IMR-90 (cell line): ENCODE results near the gene ABHD12B. TPM values are rescaled to one million over a fixed set of nuclear protein-coding genes. Genes with fewer than 3 reads are reported as not detected.

Experiments used
- ATAC-seq: fragments of 200-7000 bp; cut with Tn5 transposase; 2 replicates; pipeline ENCODE4 v1.9.1; 2020; ENCODE audit warnings: low read depth, mild to moderate bottlenecking, moderate library complexity
- BruUV-seq: library from RNA; stranded (reverse); fragments of 400-500 nt; replicated peaks from 2 replicates; lab custom pipeline; 2021; lab: Mats Ljungman, UMichigan
- CTCF ChIA-PET: fragments of 300-600 bp; formaldehyde crosslinking; extraction: SDS; loops from one replicate; lab custom pipeline; 2021; ENCODE audit warnings: antibody characterized with exemption; lab: Yijun Ruan, JAX
- POLR2A ChIA-PET: fragments of 300-600 bp; sonication (Branson Sonifier 250); formaldehyde crosslinking; loops from one replicate; lab custom pipeline; 2022; ENCODE audit warnings: antibody characterized with exemption; ENCODE audit not compliant: unreplicated experiment; lab: Charles Lee
- DNase-seq: peaks from one replicate; pipeline ENCODE4 v3.0.0; 2013
- H2AFZ ChIP-seq: replicated peaks from 2 replicates; pipeline ENCODE3; 2013; ENCODE audit warnings: low read length, mild to moderate bottlenecking; ENCODE audit not compliant: poor library complexity
- H2AK5ac ChIP-seq: 2 replicates; pipeline ENCODE4 v1.6.1; 2013; ENCODE audit warnings: low read depth, low read length, inconsistent platforms
- H2AK9ac ChIP-seq: replicated peaks from 2 replicates; pipeline ENCODE3; 2013; ENCODE audit warnings: mild to moderate bottlenecking, low read depth, low read length, moderate library complexity; ENCODE audit not compliant: poor library complexity
- H2BK120ac ChIP-seq: 2 replicates; pipeline ENCODE4 v1.6.1; 2013; ENCODE audit warnings: low read depth, low read length, inconsistent platforms
- H2BK15ac ChIP-seq: 3 replicates; pipeline ENCODE4 v1.6.1; 2013; ENCODE audit warnings: low read depth, low read length, inconsistent platforms
- H2BK20ac ChIP-seq: 2 replicates; pipeline ENCODE4 v1.6.1; 2013; ENCODE audit warnings: low read depth, mild to moderate bottlenecking, inconsistent platforms, low read length, moderate library complexity
- H2BK5ac ChIP-seq: 2 replicates; pipeline ENCODE4 v1.6.1; 2013; ENCODE audit warnings: mild to moderate bottlenecking, low read depth, low read length, inconsistent platforms; ENCODE audit not compliant: poor library complexity, severe bottlenecking
- H3K14ac ChIP-seq: replicated peaks from 2 replicates; pipeline ENCODE4 v1.6.1; 2013; ENCODE audit warnings: low read depth, low read length, inconsistent platforms
- H3K18ac ChIP-seq: 2 replicates; pipeline ENCODE4 v1.6.1; 2013; ENCODE audit warnings: low read depth, low read length, control low read depth
- H3K23ac ChIP-seq: 2 replicates; pipeline ENCODE4 v1.6.1; 2013; ENCODE audit warnings: low read depth, low read length, inconsistent platforms
- H3K27ac ChIP-seq: 2 replicates; pipeline ENCODE4 v1.5.1; 2013; ENCODE audit warnings: mild to moderate bottlenecking, control low read depth, low read length; ENCODE audit not compliant: insufficient read depth
- H3K27me3 ChIP-seq: 2 replicates; pipeline ENCODE4 v1.6.1; 2013; ENCODE audit warnings: low read length; ENCODE audit not compliant: control insufficient read depth, insufficient read depth
- H3K36me3 ChIP-seq: 2 replicates; pipeline ENCODE4 v1.6.1; 2013; ENCODE audit warnings: low read length, mixed read lengths; ENCODE audit not compliant: control insufficient read depth, insufficient read depth
- H3K4ac ChIP-seq: 2 replicates; pipeline ENCODE4 v1.6.1; 2013; ENCODE audit warnings: low read depth, low read length, inconsistent platforms
- H3K4me1 ChIP-seq: 2 replicates; pipeline ENCODE4 v1.6.1; 2013; ENCODE audit warnings: low read length, mixed read lengths; ENCODE audit not compliant: control insufficient read depth, insufficient read depth
- H3K4me2 ChIP-seq: 2 replicates; pipeline ENCODE4 v1.6.1; 2013; ENCODE audit warnings: low read depth, mild to moderate bottlenecking, control low read depth, low read length, moderate library complexity
- H3K4me3 ChIP-seq: 2 replicates; pipeline ENCODE4 v1.5.1; 2013; ENCODE audit warnings: low read depth, mild to moderate bottlenecking, control low read depth, low read length, moderate library complexity; ENCODE audit not compliant: insufficient read depth
- H3K56ac ChIP-seq: 2 replicates; pipeline ENCODE4 v1.6.1; 2013; ENCODE audit warnings: low read length, inconsistent platforms; ENCODE audit not compliant: insufficient read depth; ENCODE audit errors: extremely low read depth
- H3K79me1 ChIP-seq, 2 experiments: 2 replicates each; pipeline ENCODE4 v1.6.1; 2013; ENCODE audit warnings: low read length in 2 of 2, inconsistent platforms in 1 of 2, low read depth in 1 of 2
- H3K9ac ChIP-seq: 2 replicates; pipeline ENCODE4 v1.6.1; 2013; ENCODE audit warnings: low read depth, low read length, control low read depth
- H3K9me1 ChIP-seq: 2 replicates; pipeline ENCODE4 v1.6.1; 2013; ENCODE audit warnings: low read length, inconsistent platforms; ENCODE audit not compliant: insufficient read depth
- H3K9me3 ChIP-seq: 2 replicates; pipeline ENCODE4 v1.6.1; 2013; ENCODE audit warnings: low read length; ENCODE audit not compliant: control insufficient read depth, insufficient read depth
- H4K20me1 ChIP-seq: 2 replicates; pipeline ENCODE4 v1.6.1; 2013; ENCODE audit warnings: low read length, inconsistent platforms; ENCODE audit not compliant: insufficient read depth
- H4K5ac ChIP-seq: 2 replicates; pipeline ENCODE4 v1.6.1; 2013; ENCODE audit warnings: mild to moderate bottlenecking, low read depth, low read length, control low read depth
- H4K8ac ChIP-seq, 2 experiments: 2 replicates each; pipeline ENCODE4 v1.6.1; 2013; ENCODE audit warnings: low read depth in 2 of 2, low read length in 2 of 2, control low read depth in 1 of 2, inconsistent platforms in 1 of 2
- H4K91ac ChIP-seq: 2 replicates; pipeline ENCODE4 v1.6.1; 2013; ENCODE audit warnings: low read depth, low read length, inconsistent platforms; ENCODE audit not compliant: insufficient read depth
- CEBPB ChIP-seq: IDR thresholded peaks from 2 replicates; pipeline ENCODE4 v1.6.1; 2012; ENCODE audit warnings: low read depth, low read length, improper control_type of control experiment
- CHD1 ChIP-seq: IDR thresholded peaks from 2 replicates; pipeline ENCODE4 v1.6.1; 2012; ENCODE audit warnings: low read depth, low read length, improper control_type of control experiment
- FOS ChIP-seq: fragments of 150-350 bp; IDR thresholded peaks from 2 replicates; pipeline ENCODE4 v1.6.1; 2016; ENCODE audit warnings: low read depth, low read length
- MAZ ChIP-seq: IDR thresholded peaks from 2 replicates; pipeline ENCODE4 v1.6.1; 2012; ENCODE audit warnings: low read depth, mild to moderate bottlenecking, low read length, improper control_type of control experiment, moderate library complexity, borderline replicate concordance
- MXI1 ChIP-seq: IDR thresholded peaks from 2 replicates; pipeline ENCODE4 v1.6.1; 2012; ENCODE audit warnings: low read depth, mild to moderate bottlenecking, low read length, moderate library complexity, borderline replicate concordance
- NFE2L2 ChIP-seq: fragments of 150-350 bp; IDR thresholded peaks from 2 replicates; pipeline ENCODE4 v1.6.1; 2016; ENCODE audit warnings: low read depth, mild to moderate bottlenecking, low read length
- RAD21 ChIP-seq: IDR thresholded peaks from 2 replicates; pipeline ENCODE4 v1.6.1; 2012; ENCODE audit warnings: low read length, improper control_type of control experiment
- RCOR1 ChIP-seq: IDR thresholded peaks from 2 replicates; pipeline ENCODE4 v1.6.1; 2012; ENCODE audit warnings: mild to moderate bottlenecking, low read length, improper control_type of control experiment; ENCODE audit not compliant: insufficient replicate concordance
- RFX5 ChIP-seq: IDR thresholded peaks from 2 replicates; pipeline ENCODE4 v1.8.0; 2012; ENCODE audit warnings: low read depth, mild to moderate bottlenecking, low read length, moderate library complexity
- SMC3 ChIP-seq: fragments of 150-350 bp; IDR thresholded peaks from 2 replicates; pipeline ENCODE4 v1.6.1; 2016; ENCODE audit warnings: low read depth, mild to moderate bottlenecking, antibody characterized with exemption, low read length, moderate library complexity
- WGBS, 2 experiments: methylation state at CpG; one replicate each; pipeline versions ENCODE4 v1.1.5 to v1.1.7; 2013; ENCODE audit warnings: missing lambda C conversion rate in 2 of 2; ENCODE audit not compliant: insufficient read length in 1 of 2; ENCODE audit errors: extremely low coverage in 2 of 2; 5-methylcytosine and 5-hydroxymethylcytosine counted together
- dilution Hi-C: fragments of 300-500 bp; cut with HindIII; formaldehyde crosslinking; loops from one replicate; pipeline ENCODE4 v1.14.3; 2018; ENCODE audit warnings: low sequenced_read_pairs; ENCODE audit not compliant: unreplicated experiment
- in situ Hi-C: fragments of 300-500 bp; cut with MboI; formaldehyde crosslinking; loops from 3 replicates; pipeline ENCODE4 v1.14.3; 2019; ENCODE audit warnings: low sequenced_read_pairs, inconsistent platforms, mixed read lengths
- intact Hi-C: fragments of 100-400 bp; cut with micrococcal nuclease; formaldehyde crosslinking; loops from 2 replicates; pipeline ENCODE4 v1.10.0; 2022
- polyA plus RNA-seq, 3 experiments: library from polyadenylated mRNA; depleted of rRNA; stranded (reverse); fragments of >200 nt; gene quantifications; 2 replicates each; pipeline ENCODE4 v1.2.3, GENCODE V29; 2012; ENCODE audit warnings: low replicate concordance in 1 of 3
- total RNA-seq: library from RNA; depleted of rRNA; stranded (reverse); fragments of >200 nt; gene quantifications from 2 replicates; pipeline ENCODE4 v1.2.3, GENCODE V29; 2012
- TF ChIP-seq, protein P1 (sequence below): fragments of 150-350 bp; IDR thresholded peaks from 2 replicates; pipeline ENCODE4 v1.6.1; 2016; ENCODE audit warnings: low read depth, mild to moderate bottlenecking, low read length, moderate library complexity, borderline replicate concordance
- TF ChIP-seq, protein P2 (sequence below): conservative IDR thresholded peaks from 2 replicates; pipeline ENCODE4 v1.5.1; 2012; ENCODE audit warnings: mild to moderate bottlenecking, low read depth, low read length, improper control_type of control experiment

Gene ABHD12B
- total and polyA plus RNA-seq, 2 of the 4 experiments (the other 2 are of a cell fraction), result 0.18 TPM; not detected in 1

DNA sequence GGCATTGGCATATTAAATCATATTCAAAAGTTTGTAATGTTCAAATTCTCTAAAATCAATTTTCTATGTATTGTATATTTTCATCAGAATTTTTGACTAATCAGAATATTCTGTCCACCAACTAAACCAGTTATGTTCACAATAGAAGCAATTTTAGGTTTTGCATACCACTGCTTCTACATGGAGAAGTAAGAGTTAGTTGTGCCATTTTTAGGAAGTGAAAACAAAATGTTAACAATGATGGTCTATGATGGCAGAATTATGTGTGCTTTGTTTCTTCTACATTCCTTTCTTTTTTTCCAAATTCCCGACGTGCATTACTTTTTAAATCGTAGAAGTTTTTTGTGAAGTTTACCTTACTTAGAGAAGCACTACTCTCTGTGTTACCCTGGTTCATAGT, 29.5 kb downstream of the ABHD12B start:
- Histone ChIP-seq H3K4me1 (no peaks in the 10 kb centered on the region), H4K20me1 (no peaks in the 10 kb centered on the region), H2AK9ac (no peak overlapping the region), H2BK20ac (no peak overlapping the region), H3K27me3 (no peaks in the 10 kb centered on the region), H3K18ac (no peak overlapping the region), H3K9me3 (peaks cover 3% of the 10 kb centered on the region; the same call in 1 of the 2 replicates), H3K14ac (no peak overlapping the region), H2AFZ (no peak overlapping the region), H3K4me2 (no peak overlapping the region), H4K8ac (no peak overlapping the region), H3K4me3 (no peak overlapping the region), H2BK15ac (no peak overlapping the region), H3K9ac (no peak overlapping the region), H2BK5ac (no peak overlapping the region), H2BK120ac (no peak overlapping the region), H3K4ac (no peak overlapping the region), H3K9me1 (no peaks in the 10 kb centered on the region), H3K27ac (no peak overlapping the region), H3K36me3 (peaks cover 4% of the 10 kb centered on the region), H4K91ac (no peak overlapping the region), H3K79me1 (no peaks in the 10 kb centered on the region), H3K23ac (no peak overlapping the region), H4K5ac (no peak overlapping the region), H2AK5ac (no peak overlapping the region), H3K56ac (no peak overlapping the region)
- POLR2A ChIA-PET, result no interaction called here
- in situ Hi-C loops, result no loop called here
- TF ChIP-seq MXI1 (no peak), RCOR1 (no peak), CEBPB (no peak), CHD1 (no peak), SMC3 (no peak), MAZ (no peak), RAD21 (no peak), RFX5 (no peak), NFE2L2 (no peak), FOS (no peak)
- TF ChIP-seq, protein P1, sequence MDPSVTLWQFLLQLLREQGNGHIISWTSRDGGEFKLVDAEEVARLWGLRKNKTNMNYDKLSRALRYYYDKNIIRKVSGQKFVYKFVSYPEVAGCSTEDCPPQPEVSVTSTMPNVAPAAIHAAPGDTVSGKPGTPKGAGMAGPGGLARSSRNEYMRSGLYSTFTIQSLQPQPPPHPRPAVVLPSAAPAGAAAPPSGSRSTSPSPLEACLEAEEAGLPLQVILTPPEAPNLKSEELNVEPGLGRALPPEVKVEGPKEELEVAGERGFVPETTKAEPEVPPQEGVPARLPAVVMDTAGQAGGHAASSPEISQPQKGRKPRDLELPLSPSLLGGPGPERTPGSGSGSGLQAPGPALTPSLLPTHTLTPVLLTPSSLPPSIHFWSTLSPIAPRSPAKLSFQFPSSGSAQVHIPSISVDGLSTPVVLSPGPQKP, result no peak
- TF ChIP-seq, protein P2, sequence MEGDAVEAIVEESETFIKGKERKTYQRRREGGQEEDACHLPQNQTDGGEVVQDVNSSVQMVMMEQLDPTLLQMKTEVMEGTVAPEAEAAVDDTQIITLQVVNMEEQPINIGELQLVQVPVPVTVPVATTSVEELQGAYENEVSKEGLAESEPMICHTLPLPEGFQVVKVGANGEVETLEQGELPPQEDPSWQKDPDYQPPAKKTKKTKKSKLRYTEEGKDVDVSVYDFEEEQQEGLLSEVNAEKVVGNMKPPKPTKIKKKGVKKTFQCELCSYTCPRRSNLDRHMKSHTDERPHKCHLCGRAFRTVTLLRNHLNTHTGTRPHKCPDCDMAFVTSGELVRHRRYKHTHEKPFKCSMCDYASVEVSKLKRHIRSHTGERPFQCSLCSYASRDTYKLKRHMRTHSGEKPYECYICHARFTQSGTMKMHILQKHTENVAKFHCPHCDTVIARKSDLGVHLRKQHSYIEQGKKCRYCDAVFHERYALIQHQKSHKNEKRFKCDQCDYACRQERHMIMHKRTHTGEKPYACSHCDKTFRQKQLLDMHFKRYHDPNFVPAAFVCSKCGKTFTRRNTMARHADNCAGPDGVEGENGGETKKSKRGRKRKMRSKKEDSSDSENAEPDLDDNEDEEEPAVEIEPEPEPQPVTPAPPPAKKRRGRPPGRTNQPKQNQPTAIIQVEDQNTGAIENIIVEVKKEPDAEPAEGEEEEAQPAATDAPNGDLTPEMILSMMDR, result no peak
- dilution Hi-C loops, result no loop called here
- WGBS, 2 experiments, result no CpG with 5 or more reads among the region's 3 CpGs
- DNase-seq (no peak), ATAC-seq (no peak)
- CTCF ChIA-PET, result no interaction called here
- intact Hi-C loops, result no loop called here
- no TSS peak for BruUV-seq
